Natural killer cell treated with Interleukin-12 subunit alpha and Interleukin-12 subunit beta and Interleukin-15 and Interleukin-18, amount 100 ng/mL, for 72 hours (primary cell): Measurements from ENCODE around the gene JAK3. TPM values are rescaled to one million over a fixed set of nuclear protein-coding genes. Genes with fewer than 3 reads are reported as not detected.

Source experiments
- ATAC-seq, 2 donors: fragments of 150-1000 bp; cut with Tn5 transposase in 1 of 2; sonication (Bioruptor Pico), chemical (Tn5 transposase) in 1 of 2; 2 replicates each; pipeline ENCODE4 v1.10.0; 2021
- DNase-seq: peaks from one replicate; pipeline ENCODE4 v3.0.0; 2022; ENCODE audit warnings: low spot score
- H3K27ac Mint-ChIP-seq, 2 donors: 1 replicate in 1 of 2; 2 replicates in 1 of 2; pipeline ENCODE4 v1.8.0; 2022; ENCODE audit warnings: mixed read lengths in 2 of 2, mild to moderate bottlenecking in 1 of 2, moderate library complexity in 1 of 2
- H3K27me3 Mint-ChIP-seq, 2 donors: 1 replicate in 1 of 2; 2 replicates in 1 of 2; pipeline ENCODE4 v1.8.0; 2022; ENCODE audit warnings: mixed read lengths in 2 of 2
- H3K36me3 Mint-ChIP-seq: one replicate; pipeline ENCODE4 v1.8.0; 2022; ENCODE audit warnings: mixed read lengths
- H3K4me1 Mint-ChIP-seq, 2 donors: 1 replicate in 1 of 2; 2 replicates in 1 of 2; pipeline ENCODE4 v1.8.0; 2022; ENCODE audit warnings: low read depth in 2 of 2, mixed read lengths in 2 of 2, mild to moderate bottlenecking in 1 of 2
- H3K4me3 Mint-ChIP-seq: one replicate; pipeline ENCODE4 v1.8.0; 2022; ENCODE audit warnings: mixed read lengths
- H3K9me3 Mint-ChIP-seq: 2 replicates; pipeline ENCODE4 v1.8.0; 2022; ENCODE audit warnings: mixed read lengths
- total RNA-seq, 2 donors: library from RNA; stranded (reverse); gene quantifications; one replicate each; pipeline ENCODE4 v1.2.3, GENCODE V29; 2022

Gene JAK3
- total RNA-seq, 2 donors from 2014 or later = 184 to 195 TPM

GRCh38 chr19:17860993-17861360 lies 13.2 kb upstream of the JAK3 start:
- Mint-ChIP-seq H3K4me1 (peaks cover 19 to 26% of the 10 kb centered on the region in 2 donors), H3K27ac (peak overlapping the region; percentile 72 to 85), H3K27me3 (no peaks in the 10 kb centered on the region), H3K9me3 (no peaks in the 10 kb centered on the region), H3K4me3 (peak overlapping the region; percentile 91), H3K36me3 (peaks cover 12% of the 10 kb centered on the region)
- ATAC-seq = no peak
- no peak for DNase-seq

- peak overlapping the region; percentile 91 for H3K4me3 Mint-ChIP-seq
- H3K4me1 Mint-ChIP-seq = peaks cover 21 to 27% of the 10 kb centered on the region in 2 donors
- H3K36me3 Mint-ChIP-seq = peaks cover 12% of the 10 kb centered on the region
- no peak for DNase-seq
- H3K27me3 Mint-ChIP-seq = no peaks in the 10 kb centered on the region
- peak overlapping the region; percentile 72 to 85 for H3K27ac Mint-ChIP-seq
- ATAC-seq = no peak
- no peaks in the 10 kb centered on the region for H3K9me3 Mint-ChIP-seq
Measured at GRCh38 chr19:17860331-17860992, 12.7 kb upstream of the JAK3 start.

- Mint-ChIP-seq H3K27ac (peak within 1 kb of the TSS; percentile 72 to 85), H3K9me3 (no peaks in the 10 kb centered on the region), H3K27me3 (no peaks in the 10 kb centered on the region), H3K4me1 (peaks cover 25 to 30% of the 10 kb centered on the region in 2 donors), H3K4me3 (peak within 1 kb of the TSS; percentile 91), H3K36me3 (peaks cover 12% of the 10 kb centered on the region)
- ATAC-seq (peak; percentile 98 to 99), DNase-seq (peak; percentile 99)
Measured at GRCh38 chr19:17859533-17860330, 11.9 kb upstream of the JAK3 start, which contains the start of gene RPL18A. TSS of gene RPL18A (plus strand) at chr19:17859910. CDS start at chr19:17859957, 47 bp downstream.

- Mint-ChIP-seq H3K27ac (peak overlapping the region; percentile 54 to 79), H3K27me3 (no peaks in the 10 kb centered on the region), H3K4me1 (peaks cover 24 to 31% of the 10 kb centered on the region in 2 donors), H3K36me3 (peaks cover 9% of the 10 kb centered on the region), H3K9me3 (no peaks in the 10 kb centered on the region), H3K4me3 (no peak overlapping the region)
- peak; percentile 89 for DNase-seq
- ATAC-seq = peak; percentile 53 to 54
Measured at GRCh38 chr19:17855280-17856152, 7.7 kb upstream of the JAK3 start.

GRCh38 chr19:17854061-17854460 lies 6.3 kb upstream of the JAK3 start:
- no peaks in the 10 kb centered on the region for H3K36me3 Mint-ChIP-seq
- H3K9me3 Mint-ChIP-seq = no peaks in the 10 kb centered on the region
- ATAC-seq = no peak
- no peaks in the 10 kb centered on the region for H3K27me3 Mint-ChIP-seq
- no peak overlapping the region for H3K4me3 Mint-ChIP-seq
- peaks cover 29% of the 10 kb centered on the region in 2 donors for H3K4me1 Mint-ChIP-seq
- no peak overlapping the region for H3K27ac Mint-ChIP-seq
- DNase-seq = no peak

- Mint-ChIP-seq H3K27me3 (no peaks in the 10 kb centered on the region), H3K4me1 (peaks cover 48 to 57% of the 10 kb centered on the region in 2 donors), H3K36me3 (no peaks in the 10 kb centered on the region), H3K27ac (peak overlapping the region; percentile 95 to 97), H3K4me3 (peak overlapping the region; percentile 86), H3K9me3 (no peaks in the 10 kb centered on the region)
- no peak for ATAC-seq
- DNase-seq = no peak
Measured at GRCh38 chr19:17848595-17849292, 962 bp upstream of the JAK3 start.

- peak overlapping the region; percentile 86 for H3K4me3 Mint-ChIP-seq
- ATAC-seq = no peak
- no peaks in the 10 kb centered on the region for H3K9me3 Mint-ChIP-seq
- H3K4me1 Mint-ChIP-seq = peaks cover 46 to 55% of the 10 kb centered on the region in 2 donors
- H3K27ac Mint-ChIP-seq = peak overlapping the region; percentile 95 to 97
- H3K36me3 Mint-ChIP-seq = peaks cover under 1% of the 10 kb centered on the region
- no peaks in the 10 kb centered on the region for H3K27me3 Mint-ChIP-seq
- DNase-seq = peak; percentile 80
Measured at GRCh38 chr19:17846146-17846545, 1.6 kb downstream of the JAK3 start.

GRCh38 chr19:17843908-17844490 lies 3.8 kb downstream of the JAK3 start:
- H3K27ac Mint-ChIP-seq = peak overlapping the region; percentile 95 to 97
- peak overlapping the region; percentile 86 for H3K4me3 Mint-ChIP-seq
- H3K36me3 Mint-ChIP-seq = peaks cover 4% of the 10 kb centered on the region
- DNase-seq = no peak
- H3K27me3 Mint-ChIP-seq = no peaks in the 10 kb centered on the region
- peaks cover 30 to 44% of the 10 kb centered on the region in 2 donors for H3K4me1 Mint-ChIP-seq
- no peak for ATAC-seq
- no peaks in the 10 kb centered on the region for H3K9me3 Mint-ChIP-seq

- ATAC-seq (no peak), DNase-seq (no peak)
- no peaks in the 10 kb centered on the region for H3K27me3 Mint-ChIP-seq
- H3K9me3 Mint-ChIP-seq = no peaks in the 10 kb centered on the region
- H3K36me3 Mint-ChIP-seq = peaks cover 4% of the 10 kb centered on the region
- H3K4me3 Mint-ChIP-seq = no peak overlapping the region
- H3K4me1 Mint-ChIP-seq = peaks cover 23 to 38% of the 10 kb centered on the region in 2 donors
- peak overlapping the region in 1 of 2 donors; percentile 95 for H3K27ac Mint-ChIP-seq
Measured at GRCh38 chr19:17843292-17843827, 4.4 kb downstream of the JAK3 start.

GRCh38 chr19:17842663-17843291 lies 5.0 kb downstream of the JAK3 start:
- H3K4me3 Mint-ChIP-seq = no peak overlapping the region
- peaks cover 9% of the 10 kb centered on the region for H3K36me3 Mint-ChIP-seq
- no peak for DNase-seq
- H3K4me1 Mint-ChIP-seq = peaks cover 17 to 37% of the 10 kb centered on the region in 2 donors
- H3K27me3 Mint-ChIP-seq = no peaks in the 10 kb centered on the region
- no peaks in the 10 kb centered on the region for H3K9me3 Mint-ChIP-seq
- peak overlapping the region in 1 of 2 donors; percentile 95 for H3K27ac Mint-ChIP-seq
- ATAC-seq = no peak

- H3K4me1 Mint-ChIP-seq = peaks cover 15 to 38% of the 10 kb centered on the region in 2 donors
- no peaks in the 10 kb centered on the region for H3K9me3 Mint-ChIP-seq
- H3K27ac Mint-ChIP-seq = no peak overlapping the region
- ATAC-seq (peak; percentile 53 to 71), DNase-seq (no peak)
- no peaks in the 10 kb centered on the region for H3K27me3 Mint-ChIP-seq
- peaks cover 11% of the 10 kb centered on the region for H3K36me3 Mint-ChIP-seq
- no peak overlapping the region for H3K4me3 Mint-ChIP-seq
Measured at GRCh38 chr19:17841810-17842662, 5.7 kb downstream of the JAK3 start.
